HepG2 (cell line): ENCODE results near the gene ALX4. TPM values are rescaled to one million over a fixed set of nuclear protein-coding genes. Genes with fewer than 3 reads are reported as not detected.

Source experiments
- ATAC-seq: fragments of 200-7000 bp; cut with Tn5 transposase; 3 replicates; pipeline ENCODE4 v1.9.1; 2020; ENCODE audit warnings: mild to moderate bottlenecking, moderate library complexity
- BruUV-seq: library from RNA; stranded (reverse); fragments of 400-500 nt; replicated peaks from 2 replicates; lab custom pipeline; 2021; lab: Mats Ljungman, UMichigan
- CTCF ChIA-PET: fragments of 300-600 bp; formaldehyde crosslinking; extraction: SDS; loops from one replicate; lab custom pipeline; 2021; ENCODE audit warnings: low total read pairs, inconsistent platforms, low intra/inter-chr PET ratio; lab: Yijun Ruan, JAX
- POLR2A ChIA-PET: fragments of 350-600 bp; sonication (Branson Sonifier 250); formaldehyde crosslinking; loops from one replicate; lab custom pipeline; 2020; ENCODE audit warnings: antibody characterized with exemption, inconsistent platforms; lab: Yijun Ruan, JAX
- DNase-seq: peaks from one replicate; pipeline ENCODE4 v3.0.0-alpha.2; 2015; ENCODE audit warnings: low spot score
- FAIRE-seq: peaks from 3 replicates; lab custom pipeline; 2011; peaks lifted over from hg19 to GRCh38; lab: Jason Lieb, UNC
- H2AFZ ChIP-seq: one replicate; pipeline ENCODE4 v1.6.1; 2011; ENCODE audit warnings: low read length, inconsistent platforms
- H3K27ac ChIP-seq: fragments of 300-600 bp; 3 replicates; pipeline ENCODE4 v1.8.0; 2011; ENCODE audit warnings: mixed run types, mild to moderate bottlenecking, mixed read lengths, low read length, inconsistent platforms; ENCODE audit not compliant: insufficient read depth; ENCODE audit errors: extremely low read length
- H3K27me3 ChIP-seq, 2 experiments: fragments of 200-600 bp in 1 of 2; 2 replicates in 1 of 2; 3 replicates in 1 of 2; pipeline versions ENCODE4 v1.6.0 to v1.8.0; 2011; ENCODE audit warnings: low read length in 2 of 2, mild to moderate bottlenecking in 2 of 2, moderate library complexity in 2 of 2, inconsistent platforms in 1 of 2; ENCODE audit not compliant: insufficient read depth in 2 of 2, control insufficient read depth in 1 of 2
- H3K36me3 ChIP-seq, 2 experiments: fragments of 200-600 bp in 1 of 2; replicated peaks in 1 of 2; 2 replicates in 1 of 2; 3 replicates in 1 of 2; pipeline versions ENCODE4 v1.5.1 to v1.8.0; 2011; ENCODE audit warnings: low read length in 2 of 2, inconsistent platforms in 1 of 2; ENCODE audit not compliant: insufficient read depth in 2 of 2, control insufficient read depth in 1 of 2
- H3K4me1 ChIP-seq: 2 replicates; pipeline ENCODE4 v1.5.1; 2012; ENCODE audit warnings: low read length, inconsistent platforms; ENCODE audit not compliant: insufficient read depth
- H3K4me2 ChIP-seq: 2 replicates; pipeline ENCODE4 v1.6.0; 2011; ENCODE audit warnings: low read depth, low read length, inconsistent platforms
- H3K4me3 ChIP-seq, 3 experiments: fragments of 200-600 bp in 1 of 3; sonication (generic), shearing (Covaris generic) in 1 of 3; replicated peaks in 1 of 3; 2 replicates each; pipeline ENCODE4 v1.5.1; 2011 to 2016; ENCODE audit warnings: low read length in 3 of 3, inconsistent platforms in 2 of 3, low read depth in 2 of 3, mild to moderate bottlenecking in 2 of 3, control low read depth in 1 of 3, mixed read lengths in 1 of 3; ENCODE audit not compliant: insufficient read depth in 1 of 3
- H3K79me2 ChIP-seq: one replicate; pipeline ENCODE4 v1.6.1; 2011; ENCODE audit warnings: low read length, inconsistent platforms; ENCODE audit not compliant: insufficient read depth
- H3K9ac ChIP-seq: 2 replicates; pipeline ENCODE4 v1.6.0; 2011; ENCODE audit warnings: mild to moderate bottlenecking, low read depth, low read length, inconsistent platforms; ENCODE audit not compliant: insufficient read depth
- H3K9me3 ChIP-seq: 2 replicates; pipeline ENCODE4 v1.5.1; 2012; ENCODE audit warnings: mild to moderate bottlenecking, low read length
- H4K20me1 ChIP-seq: 2 replicates; pipeline ENCODE4 v1.6.0; 2011; ENCODE audit warnings: inconsistent platforms, mild to moderate bottlenecking, low read length, moderate library complexity; ENCODE audit not compliant: insufficient read depth
- BCLAF1 ChIP-seq: fragments of 450-650 bp; IDR thresholded peaks from 2 replicates; pipeline ENCODE4 v1.6.1; 2017; ENCODE audit warnings: mild to moderate bottlenecking
- GTF3A ChIP-seq: sonication (generic); formaldehyde crosslinking; conservative IDR thresholded peaks from 2 replicates; pipeline ENCODE4 v1.4.0; 2020; ENCODE audit warnings: mild to moderate bottlenecking, missing genetic modification reagents
- PAXIP1 ChIP-seq: sonication (generic); formaldehyde crosslinking; conservative IDR thresholded peaks from 2 replicates; pipeline ENCODE4 v1.4.0; 2020; ENCODE audit warnings: mild to moderate bottlenecking, missing genetic modification reagents, moderate library complexity
- U2AF2 ChIP-seq: fragments of 200-400 bp; formaldehyde crosslinking; IDR thresholded peaks from 2 replicates; pipeline ENCODE4 v1.6.1; 2017; ENCODE audit warnings: low read depth, mild to moderate bottlenecking, low read length
- ZNF333 ChIP-seq: sonication (generic); formaldehyde crosslinking; IDR thresholded peaks from 2 replicates; pipeline ENCODE4 v1.4.0; 2020; ENCODE audit warnings: mild to moderate bottlenecking, missing genetic modification reagents, borderline replicate concordance
- ZNF564 ChIP-seq: sonication (generic); formaldehyde crosslinking; IDR thresholded peaks from 2 replicates; pipeline ENCODE4 v1.8.1; 2023; ENCODE audit warnings: mild to moderate bottlenecking, missing genetic modification reagents
- WGBS: methylation state at CpG from one replicate; pipeline ENCODE4 v1.1.6; 2017; ENCODE audit warnings: low lambda C conversion rate; 5-methylcytosine and 5-hydroxymethylcytosine counted together
- in situ Hi-C: cut with HindIII; loops from 2 replicates; pipeline ENCODE4 v1.10.0; 2017; ENCODE audit warnings: low pct_unique_long_range_greater_than_20kb; ENCODE audit not compliant: extremely low pct_ligation_motif_present
- intact Hi-C: fragments of 100-400 bp; cut with micrococcal nuclease; formaldehyde crosslinking; loops from one replicate; pipeline ENCODE4 v1.10.0; 2022; ENCODE audit not compliant: unreplicated experiment
- polyA plus RNA-seq, 8 experiments: library from polyadenylated mRNA; depleted of rRNA in 3 of 8; stranded (reverse) in 7 of 8; unstranded in 1 of 8; fragments of >200 nt; fragmentation: Illumina TruSeq in 4 of 8; extraction: Trizol in 4 of 8; gene quantifications; 2 replicates each; pipeline versions ENCODE4 v1.2.1 to v1.2.3, GENCODE V29; 2011 to 2016; ENCODE audit warnings: low read depth in 4 of 8, missing spikeins in 1 of 8, mixed read lengths in 1 of 8; ENCODE audit not compliant: insufficient read depth in 1 of 8
- total RNA-seq, 5 experiments: library from RNA; depleted of rRNA; stranded (reverse); fragments of >200 nt; fragmentation: Illumina TruSeq; extraction: Trizol; gene quantifications; 2 replicates each; pipeline ENCODE4 v1.2.3, GENCODE V29; 2016; ENCODE audit warnings: low read depth in 1 of 5

Gene ALX4
- total and polyA plus RNA-seq, 2 of the 13 experiments (the other 11 are each of a cell fraction or from before 2014, with no cell fraction given), result not detected

- Histone ChIP-seq H3K9me3 (no peaks in the 10 kb centered on the region), H3K4me3 (no peak overlapping the region), H3K36me3 (no peaks in the 10 kb centered on the region), H3K27ac (no peak overlapping the region), H2AFZ (no peak overlapping the region), H3K79me2 (no peaks in the 10 kb centered on the region), H3K4me2 (no peak overlapping the region), H3K4me1 (no peaks in the 10 kb centered on the region)
- intact Hi-C loops, result no loop called here
- CTCF ChIA-PET, result no interaction called here
- ATAC-seq (no peak), DNase-seq (no peak)
- WGBS, result 5% methylated on average over 7 of the region's 7 CpGs
- no TSS peak for BruUV-seq
- TF ChIP-seq ZNF333 (CRISPR knock-in tag) (no peak), GTF3A (no peak), ZNF564 (CRISPR knock-in tag) (no peak), U2AF2 (no peak), BCLAF1 (no peak), PAXIP1 (CRISPR knock-in tag) (no peak)
- TF ChIP-seq, all 625 proteins: peak for 0
- Histone ChIP-seq H4K20me1 (no peaks in the 10 kb centered on the region), H3K27me3 (peaks cover 1 to 27% of the 10 kb centered on the region in 2 experiments; a peak in 2 of 5 replicates), H3K9ac (no peak overlapping the region)
- in situ Hi-C loops, result no loop called here
- POLR2A ChIA-PET, result no interaction called here
- no peak for FAIRE-seq
Observed at GRCh38 chr11:44351898-44352498, 42.1 kb upstream of the ALX4 start.
